SK-N-SH (cell line): Measurements from ENCODE around the gene AGBL5. TPM values are rescaled to one million over a fixed set of nuclear protein-coding genes. Genes with fewer than 3 reads are reported as not detected.

Experiments used
- CTCF ChIA-PET: fragments of 300-600, 350-600 bp; formaldehyde crosslinking; extraction: SDS; loops from one replicate; lab custom pipeline; 2021; lab: Yijun Ruan, JAX
- POLR2A ChIA-PET: fragments of 350-600 bp; sonication (Branson Sonifier 250); formaldehyde crosslinking; extraction: SDS; loops from one replicate; lab custom pipeline; 2020; ENCODE audit warnings: antibody characterized with exemption, inconsistent platforms; lab: Yijun Ruan, JAX
- DNase-seq: peaks from one replicate; pipeline ENCODE4 v3.0.0; 2012
- H2AFZ ChIP-seq: fragments of 200-600 bp; sonication (generic); 2 replicates; pipeline ENCODE4 v1.8.1; 2016; ENCODE audit warnings: antibody characterized with exemption, mild to moderate bottlenecking, low read depth
- H3F3A ChIP-seq: fragments of 200-600 bp; sonication (generic); replicated peaks from 2 replicates; pipeline ENCODE3; 2016; ENCODE audit warnings: antibody characterized with exemption, mild to moderate bottlenecking; ENCODE audit not compliant: insufficient read depth
- H3K27ac ChIP-seq, 2 experiments: fragments of 200-500 bp in 1 of 2; fragments of 200-600 bp in 1 of 2; sonication (Bioruptor generic) in 1 of 2; sonication (generic), shearing (Covaris generic) in 1 of 2; 2 replicates each; pipeline versions ENCODE4 v1.5.1 to v1.6.1; 2014 to 2016; ENCODE audit warnings: low read depth in 2 of 2, inconsistent platforms in 1 of 2, low read length in 1 of 2, mild to moderate bottlenecking in 1 of 2, mixed read lengths in 1 of 2
- H3K27me3 ChIP-seq: fragments of 200-600 bp; sonication (generic), shearing (Covaris generic); 2 replicates; pipeline ENCODE4 v1.6.1; 2016; ENCODE audit warnings: mixed run types; ENCODE audit not compliant: insufficient read depth
- H3K36me3 ChIP-seq, 2 experiments: fragments of 200-500 bp in 1 of 2; fragments of 200-600 bp in 1 of 2; sonication (Bioruptor generic) in 1 of 2; sonication (generic) in 1 of 2; replicated peaks in 1 of 2; 2 replicates each; pipeline versions ENCODE3 to v1.5.1; 2014 to 2016; ENCODE audit warnings: low read length in 1 of 2, mild to moderate bottlenecking in 1 of 2; ENCODE audit not compliant: insufficient read depth in 2 of 2, control insufficient read depth in 1 of 2
- H3K4me1 ChIP-seq, 2 experiments: fragments of 200-500 bp in 1 of 2; fragments of 200-600 bp in 1 of 2; sonication (Bioruptor generic) in 1 of 2; sonication (generic), shearing (Covaris generic) in 1 of 2; 2 replicates each; pipeline versions ENCODE4 v1.5.1 to v1.6.1; 2014 to 2016; ENCODE audit warnings: low read depth in 1 of 2, low read length in 1 of 2, mixed run types in 1 of 2; ENCODE audit not compliant: insufficient read depth in 2 of 2, control insufficient read depth in 1 of 2
- H3K4me2 ChIP-seq: fragments of 200-600 bp; sonication (generic), shearing (Covaris generic); 2 replicates; pipeline ENCODE4 v1.6.1; 2017; ENCODE audit warnings: mixed run types
- H3K4me3 ChIP-seq, 2 experiments: fragments of 200-500 bp in 1 of 2; fragments of 200-600 bp in 1 of 2; sonication (Bioruptor generic) in 1 of 2; sonication (generic), shearing (Covaris generic) in 1 of 2; 2 replicates each; pipeline versions ENCODE4 v1.5.1 to v1.8.1; 2014 to 2016; ENCODE audit warnings: low read depth in 2 of 2, inconsistent platforms in 1 of 2, low read length in 1 of 2, mild to moderate bottlenecking in 1 of 2, mixed read lengths in 1 of 2, moderate library complexity in 1 of 2
- H3K79me2 ChIP-seq: fragments of 200-600 bp; sonication (generic); 2 replicates; pipeline ENCODE4 v1.8.1; 2017; ENCODE audit warnings: mild to moderate bottlenecking; ENCODE audit not compliant: insufficient read depth
- H3K9ac ChIP-seq: fragments of 200-600 bp; sonication (generic); 2 replicates; pipeline ENCODE4 v1.6.1; 2017; ENCODE audit warnings: mixed run types
- H3K9me2 ChIP-seq: fragments of 200-600 bp; sonication (generic); 2 replicates; pipeline ENCODE4 v1.6.1; 2017; ENCODE audit warnings: mixed run types
- H3K9me3 ChIP-seq: fragments of 200-600 bp; sonication (generic); 2 replicates; pipeline ENCODE4 v1.6.1; 2017; ENCODE audit warnings: mixed run types, mild to moderate bottlenecking, moderate library complexity
- H4K20me1 ChIP-seq: fragments of 200-600 bp; sonication (generic); 2 replicates; pipeline ENCODE4 v1.6.1; 2017; ENCODE audit warnings: mild to moderate bottlenecking, mixed run types; ENCODE audit not compliant: insufficient read depth
- ELF1 ChIP-seq: IDR thresholded peaks from 2 replicates; pipeline ENCODE4 v1.4.0; 2012
- FOSL2 ChIP-seq: IDR thresholded peaks from 2 replicates; pipeline ENCODE4 v1.4.0; 2012; ENCODE audit warnings: low read depth, mild to moderate bottlenecking, moderate library complexity, borderline replicate concordance
- IRF3 ChIP-seq: fragments of 150-350 bp; IDR thresholded peaks from 2 replicates; pipeline ENCODE4 v1.6.1; 2016; ENCODE audit warnings: mild to moderate bottlenecking, low read depth, low read length
- JUND ChIP-seq: IDR thresholded peaks from 2 replicates; pipeline ENCODE4 v1.4.0; 2012
- MAX ChIP-seq: IDR thresholded peaks from 2 replicates; pipeline ENCODE4 v1.4.0; 2012; ENCODE audit warnings: low read depth
- PBX3 ChIP-seq: IDR thresholded peaks from 2 replicates; pipeline ENCODE4; 2012
- REST ChIP-seq: IDR thresholded peaks from 2 replicates; pipeline ENCODE4 v1.6.1; 2012; ENCODE audit warnings: mild to moderate bottlenecking, low read depth, low read length, moderate library complexity
- RFX5 ChIP-seq: IDR thresholded peaks from 2 replicates; pipeline ENCODE4 v1.6.1; 2012; ENCODE audit warnings: mild to moderate bottlenecking, improper control_type of control experiment, low read length
- RXRA ChIP-seq: IDR thresholded peaks from 2 replicates; pipeline ENCODE4 v1.4.0; 2012; ENCODE audit warnings: low read depth, mild to moderate bottlenecking, borderline replicate concordance
- TCF12 ChIP-seq: IDR thresholded peaks from 2 replicates; pipeline ENCODE4 v1.4.0; 2012
- TEAD4 ChIP-seq: IDR thresholded peaks from 2 replicates; pipeline ENCODE4 v1.4.0; 2012; ENCODE audit warnings: mild to moderate bottlenecking, borderline replicate concordance; ENCODE audit not compliant: insufficient read depth
- USF1 ChIP-seq: IDR thresholded peaks from 2 replicates; pipeline ENCODE4 v1.4.0; 2012; ENCODE audit warnings: low read depth, borderline replicate concordance
- ZBTB33 ChIP-seq: IDR thresholded peaks from 2 replicates; pipeline ENCODE4 v1.4.0; 2012; ENCODE audit warnings: low read depth, borderline replicate concordance
- WGBS: methylation state at CpG from one replicate; pipeline ENCODE4 v1.1.6; 2017; ENCODE audit warnings: low lambda C conversion rate; 5-methylcytosine and 5-hydroxymethylcytosine counted together
- polyA plus RNA-seq, 3 experiments: library from polyadenylated mRNA; depleted of rRNA; stranded (reverse); fragments of >200 nt; gene quantifications; 2 replicates each; pipeline ENCODE4 v1.2.3, GENCODE V29; 2012

Gene AGBL5
- polyA plus RNA-seq, 1 of the 3 experiments (the other 2 are of a cell fraction) = 45.5 TPM

GRCh38 chr2:27003857-27004256 is 47.6 kb upstream of the AGBL5 start (continued):
- TF ChIP-seq REST (no peak), PBX3 (0 out of 2 replicates have a peak, but pooled peaks have one; percentile 22), FOSL2 (peak; percentile 72), JUND (peak; percentile 49), IRF3 (no peak), MAX (peak; percentile 56; the same call in 1 of the 2 replicates)
- TF ChIP-seq, all 33 proteins: peak for 6

- Histone ChIP-seq H3K9me3 (no peaks in the 10 kb centered on the region), H4K20me1 (no peaks in the 10 kb centered on the region), H3K9me2 (no peaks in the 10 kb centered on the region), H3F3A (no peaks in the 10 kb centered on the region), H3K27me3 (no peaks in the 10 kb centered on the region), H3K9ac (no peak overlapping the region), H3K79me2 (no peaks in the 10 kb centered on the region), H3K36me3 (no peaks in the 10 kb centered on the region), H3K4me3 (no peak overlapping the region), H2AFZ (no peak overlapping the region), H3K4me1 (peaks cover 0 to 7% of the 10 kb centered on the region in 2 experiments; a peak in 1 of 4 replicates), H3K27ac (no peak overlapping the region), H3K4me2 (no peak overlapping the region)
- TF ChIP-seq PBX3 (no peak), REST (no peak), ELF1 (no peak), RFX5 (no peak), FOSL2 (no peak), ZBTB33 (no peak), TCF12 (no peak), TEAD4 (no peak), USF1 (no peak), RXRA (no peak), MAX (no peak)
- CTCF ChIA-PET = interaction anchor here (0.6 to 33.3 kb wide), 7 partner anchors 9 to 92 kb away, joined by 3 to 1017 read pairs (median 3); partner anchors contain the start of gene MAPRE3
- no peak for DNase-seq
- POLR2A ChIA-PET = no interaction called here
- 87% methylated on average over 6 of the region's 6 CpGs for WGBS
Observed at GRCh38 chr2:27006602-27007415, 44.7 kb upstream of the AGBL5 start.
